ENCODE data around the gene CPNE1.

- no peak for TF ChIP-seq POLR2A (IDR thresholded peaks at IDR 0.05; ENCODE audit: low read length)
- TF ChIP-seq GATA1 (IDR thresholded peaks at IDR 0.05; ENCODE audit: low read depth, low read length) = no peak
Observed at GRCh38 chr20:35654415-35654814, 10.3 kb downstream of the CPNE1 start.
